Uterus (tissue), 2 donors: ENCODE results near the gene LAMA5.

Experiments
- CTCF ChIP-seq, 4 experiments: fragments of 200-600 bp in 2 of 4; fragments of 450-650 bp in 2 of 4; sonication (generic) in 2 of 4; IDR thresholded peaks; one replicate each; pipeline ENCODE4 v1.5.1; 2016 to 2019; ENCODE audit warnings: antibody characterized with exemption in 4 of 4, mild to moderate bottlenecking in 2 of 4, moderate library complexity in 1 of 4
- POLR2A ChIP-seq, 2 donors: fragments of 450-650 bp; IDR thresholded peaks; one replicate each; pipeline ENCODE4 v1.6.1; 2016; ENCODE audit warnings: antibody characterized with exemption in 2 of 2, mild to moderate bottlenecking in 1 of 2, moderate library complexity in 1 of 2

- no peak for TF ChIP-seq CTCF (IDR thresholded peaks at IDR 0.05)
- TF ChIP-seq POLR2A (IDR thresholded peaks at IDR 0.05): no peak
Measured at GRCh38 chr20:62365814-62366369, 1.2 kb downstream of the LAMA5 start.
